Glutamatergic neuron (in vitro differentiated cells): Measurements from ENCODE around the gene PDCD6IP. TPM values are rescaled to one million over a fixed set of nuclear protein-coding genes. Genes with fewer than 3 reads are reported as not detected.

Experiments
- DNase-seq: peaks from one replicate; pipeline ENCODE4 v3.0.0; 2022
- H3K27ac Mint-ChIP-seq: one replicate; pipeline ENCODE4 v1.8.0; 2020; ENCODE audit warnings: mild to moderate bottlenecking, mixed read lengths, inconsistent platforms; ENCODE audit not compliant: unreplicated experiment
- H3K27me3 Mint-ChIP-seq: one replicate; pipeline ENCODE4 v1.8.0; 2020; ENCODE audit warnings: mild to moderate bottlenecking, moderate library complexity, mixed read lengths, inconsistent platforms; ENCODE audit not compliant: unreplicated experiment
- H3K36me3 Mint-ChIP-seq: one replicate; pipeline ENCODE4 v1.8.0; 2020; ENCODE audit warnings: mild to moderate bottlenecking, mixed read lengths, inconsistent platforms; ENCODE audit not compliant: unreplicated experiment
- H3K4me1 Mint-ChIP-seq: one replicate; pipeline ENCODE4 v1.8.0; 2020; ENCODE audit warnings: mild to moderate bottlenecking, low read depth, mixed read lengths, inconsistent platforms; ENCODE audit not compliant: unreplicated experiment
- H3K4me3 Mint-ChIP-seq: one replicate; pipeline ENCODE4 v1.8.0; 2020; ENCODE audit warnings: mild to moderate bottlenecking, mixed read lengths, inconsistent platforms; ENCODE audit not compliant: unreplicated experiment
- H3K9me3 Mint-ChIP-seq: one replicate; pipeline ENCODE4 v1.8.0; 2020; ENCODE audit warnings: mild to moderate bottlenecking, moderate library complexity, mixed read lengths, inconsistent platforms; ENCODE audit not compliant: unreplicated experiment
- CTCF ChIP-seq: fragments of 200-600 bp; sonication (generic); IDR thresholded peaks from one replicate; pipeline ENCODE4 v1.5.0; 2021; ENCODE audit not compliant: partially characterized antibody, unreplicated experiment
- total RNA-seq: library from RNA; stranded (reverse); fragmentation: NEBNext Ultra II Directional; extraction: Animal tissue kit (Norgen Biotek cat#: 25700); gene quantifications from one replicate; pipeline ENCODE4 v1.2.1, GENCODE V29; 2021; ENCODE audit not compliant: unreplicated experiment

PDCD6IP gene
- total RNA-seq, 1 donor from 2014 or later: 226 TPM

GRCh38 chr3:33795131-33795530, 3.3 kb upstream of the PDCD6IP start:
- TF ChIP-seq CTCF: no peak
- Mint-ChIP-seq H3K4me1 (peaks cover 5% of the 10 kb centered on the region), H3K9me3 (peaks cover 15% of the 10 kb centered on the region), H3K4me3 (no peak overlapping the region), H3K27me3 (peaks cover 4% of the 10 kb centered on the region), H3K36me3 (no peaks in the 10 kb centered on the region), H3K27ac (no peak overlapping the region)
- DNase-seq: no peak

DNA sequence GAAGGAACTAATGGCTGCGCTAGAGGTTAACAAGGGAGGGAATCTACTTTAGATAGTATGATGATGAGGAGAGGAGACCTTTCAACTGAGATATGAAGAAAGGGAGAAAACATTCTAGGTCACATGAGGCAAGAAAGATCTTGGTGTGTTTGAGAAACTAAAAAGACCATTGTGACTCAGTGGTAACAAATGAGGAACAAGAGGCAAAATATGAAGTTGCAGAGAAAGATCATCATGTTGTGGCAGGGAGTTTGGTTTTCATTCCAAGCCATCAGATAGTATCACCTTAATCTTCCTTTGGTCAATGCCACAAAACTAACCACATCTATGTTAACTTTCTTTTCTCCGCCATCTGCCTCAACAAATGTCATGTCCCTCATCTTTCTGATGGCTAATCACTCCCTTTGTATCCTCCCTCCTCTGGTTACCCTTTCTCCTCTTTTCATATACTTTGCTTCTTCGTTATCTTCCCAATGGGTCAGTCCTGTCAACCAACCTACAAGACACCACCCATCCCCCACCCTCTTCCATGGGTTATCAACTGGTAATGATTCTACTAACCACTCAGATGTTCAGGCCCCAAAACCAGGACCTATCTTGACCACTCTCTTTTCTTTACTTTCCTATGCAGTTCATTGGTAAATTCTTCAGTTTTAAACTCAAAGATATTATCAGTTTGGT, 2.4 kb upstream of the PDCD6IP start:
- Mint-ChIP-seq H3K4me3 (no peak overlapping the region), H3K27me3 (peaks cover 4% of the 10 kb centered on the region), H3K27ac (no peak overlapping the region), H3K9me3 (peaks cover 15% of the 10 kb centered on the region), H3K36me3 (no peaks in the 10 kb centered on the region), H3K4me1 (peaks cover 9% of the 10 kb centered on the region)
- no peak for TF ChIP-seq CTCF
- DNase-seq: no peak

DNA sequence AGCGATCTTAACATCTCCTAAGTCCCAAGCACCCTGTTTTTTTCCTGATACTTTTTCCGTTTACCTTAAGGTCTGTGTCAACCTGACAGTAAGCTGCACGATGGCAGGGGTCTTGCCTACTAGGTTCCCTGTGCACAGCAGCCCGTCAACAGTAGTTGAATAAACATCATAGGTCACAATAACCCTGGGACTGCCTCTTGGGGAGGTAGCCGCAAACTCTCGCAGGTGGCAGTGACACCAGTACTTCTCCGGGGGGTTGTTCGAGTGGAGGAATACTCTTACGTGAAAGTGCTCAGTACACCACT, 365 bp upstream of the PDCD6IP start:
- peak overlapping the region; percentile 82 for H3K27ac Mint-ChIP-seq
- peaks cover 4% of the 10 kb centered on the region for H3K36me3 Mint-ChIP-seq
- peak overlapping the region; percentile 99 for H3K4me3 Mint-ChIP-seq
- peaks cover 15% of the 10 kb centered on the region for H3K9me3 Mint-ChIP-seq
- H3K4me1 Mint-ChIP-seq: peaks cover 9% of the 10 kb centered on the region
- DNase-seq: no peak
- H3K27me3 Mint-ChIP-seq: peaks cover 4% of the 10 kb centered on the region
- TF ChIP-seq CTCF: no peak

- Mint-ChIP-seq H3K27me3 (peaks cover 4% of the 10 kb centered on the region), H3K4me3 (peak overlapping the region; percentile 99), H3K4me1 (peaks cover 9% of the 10 kb centered on the region), H3K9me3 (peaks cover 17% of the 10 kb centered on the region), H3K27ac (peak overlapping the region; percentile 89), H3K36me3 (peaks cover 15% of the 10 kb centered on the region)
- DNase-seq: no peak
- no peak for TF ChIP-seq CTCF
These were observed 747 bp downstream of the PDCD6IP start for GRCh38 chr3:33799202-33799551.

GRCh38 chr3:33803252-33803651, 4.8 kb downstream of the PDCD6IP start:
- DNase-seq: no peak
- no peak overlapping the region for H3K27ac Mint-ChIP-seq
- peaks cover 4% of the 10 kb centered on the region for H3K4me1 Mint-ChIP-seq
- no peak overlapping the region for H3K4me3 Mint-ChIP-seq
- H3K27me3 Mint-ChIP-seq: peaks cover 4% of the 10 kb centered on the region
- H3K9me3 Mint-ChIP-seq: peaks cover 10% of the 10 kb centered on the region
- H3K36me3 Mint-ChIP-seq: peaks cover 22% of the 10 kb centered on the region
- TF ChIP-seq CTCF: no peak
